C4-2B (cell line): Measurements from ENCODE around the gene PTGS2.

ENCODE experiments used
- H3K27ac ChIP-seq: fragments of 450-650 bp; 2 replicates; pipeline ENCODE4 v1.5.1; 2017
- CTCF ChIP-seq: fragments of 450-650 bp; conservative IDR thresholded peaks from 2 replicates; pipeline ENCODE4 v1.5.1; 2017; ENCODE audit warnings: mild to moderate bottlenecking
- ZFX ChIP-seq: fragments of 450-650 bp; IDR thresholded peaks from 2 replicates; pipeline ENCODE4 v1.6.1; 2017

The PTGS2 gene

GRCh38 chr1:186703209-186703766 is 23.1 kb upstream of the PTGS2 start:
- H3K27ac ChIP-seq, result no peak overlapping the region
- no peak for TF ChIP-seq ZFX

GRCh38 chr1:186700722-186701121 is 20.5 kb upstream of the PTGS2 start:
- no peak overlapping the region for H3K27ac ChIP-seq
- TF ChIP-seq CTCF (no peak), ZFX (no peak)

- H3K27ac ChIP-seq, result no peak overlapping the region
- TF ChIP-seq ZFX, result no peak
- no peak for TF ChIP-seq CTCF
Observed at GRCh38 chr1:186699519-186699918, 19.3 kb upstream of the PTGS2 start.

GRCh38 chr1:186689907-186690306 is 9.7 kb upstream of the PTGS2 start:
- TF ChIP-seq ZFX, result no peak
- TF ChIP-seq CTCF, result no peak
- H3K27ac ChIP-seq, result no peak overlapping the region

GRCh38 chr1:186689376-186689775 is 9.2 kb upstream of the PTGS2 start:
- TF ChIP-seq ZFX (no peak), CTCF (no peak)
- H3K27ac ChIP-seq, result no peak overlapping the region

GRCh38 chr1:186683652-186684410 is 3.6 kb upstream of the PTGS2 start:
- TF ChIP-seq ZFX (no peak), CTCF (no peak)

GRCh38 chr1:186682736-186683135 is 2.5 kb upstream of the PTGS2 start:
- no peak overlapping the region for H3K27ac ChIP-seq
- TF ChIP-seq ZFX, result no peak
- TF ChIP-seq CTCF, result peak; percentile 42

More at GRCh38 chr1:186683652-186684410, 3.6 kb upstream of the PTGS2 start:
- no peak overlapping the region for H3K27ac ChIP-seq

- TF ChIP-seq ZFX (no peak), CTCF (no peak)
- H3K27ac ChIP-seq, result no peak overlapping the region
Observed at GRCh38 chr1:186681801-186682200, 1.6 kb upstream of the PTGS2 start.
